SH-SY5Y (cell line): Measurements from ENCODE around the gene LEPR.

Experiments
- GATA2 ChIP-seq: IDR thresholded peaks from 2 replicates; pipeline ENCODE4 v1.6.1; 2011; ENCODE audit warnings: mild to moderate bottlenecking, low read depth, low read length
- GATA3 ChIP-seq: IDR thresholded peaks from 2 replicates; pipeline ENCODE4 v1.6.1; 2011; ENCODE audit warnings: low read depth, mild to moderate bottlenecking, low read length, moderate library complexity

DNA sequence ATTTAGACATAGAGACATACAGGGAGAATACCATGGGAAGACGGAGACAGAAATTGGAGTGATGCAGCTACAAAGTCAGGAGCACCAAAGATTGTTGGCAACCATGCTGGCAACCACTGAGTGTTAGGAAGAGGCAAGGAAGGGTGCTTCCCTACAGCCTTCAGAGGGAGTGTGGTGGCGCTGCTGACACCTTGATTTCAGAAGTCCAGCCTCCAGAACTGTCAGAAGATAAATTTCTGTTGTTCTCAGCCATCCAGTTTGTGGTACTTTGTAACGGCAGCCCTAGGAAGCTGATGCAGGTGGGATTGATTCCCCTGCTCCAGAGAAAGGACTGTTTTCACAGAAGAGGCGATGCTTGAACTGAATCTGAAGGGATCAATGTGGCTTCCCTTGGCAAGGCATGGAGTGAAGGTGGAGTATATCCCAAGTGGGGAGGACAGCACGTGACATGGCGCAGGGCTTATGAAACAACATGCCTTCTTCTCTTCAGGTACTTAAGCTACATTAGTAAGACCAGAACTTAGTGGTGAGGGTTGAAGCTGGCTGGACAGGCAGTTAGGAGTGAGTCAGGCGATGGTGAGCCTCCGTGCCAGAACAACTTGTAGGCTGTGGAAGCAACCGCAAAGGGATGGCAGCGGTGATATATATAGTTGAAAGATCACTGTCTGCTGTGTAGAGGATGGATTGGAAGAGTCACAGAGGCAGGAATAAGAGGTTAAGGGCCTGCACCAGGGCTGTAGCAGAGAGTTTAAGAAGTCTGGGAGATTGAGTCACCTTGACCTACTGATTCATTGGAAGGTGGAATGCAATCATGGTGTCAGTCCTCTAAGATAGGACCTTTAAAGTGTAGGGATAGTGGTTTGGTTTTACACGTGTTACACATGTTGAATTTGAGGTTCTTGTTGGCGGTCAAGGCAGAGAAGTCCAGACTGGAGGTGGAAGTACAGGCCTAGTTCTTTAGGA, 2.1 kb downstream of the LEPR start:
- no peak for TF ChIP-seq GATA2
- no peak for TF ChIP-seq GATA3
